H1 (cell line): ENCODE data around the gene NEURL1B. TPM values are rescaled to one million over a fixed set of nuclear protein-coding genes. Genes with fewer than 3 reads are reported as not detected.

Experiments
- CTCF ChIA-PET: fragments of 300-600 bp; sonication (Branson Sonifier 250); formaldehyde crosslinking; loops from one replicate; lab custom pipeline; 2021; ENCODE audit not compliant: partially characterized antibody; lab: Charles Lee
- POLR2A ChIA-PET: fragments of 300-600 bp; sonication (Branson Sonifier 250); formaldehyde crosslinking; loops from one replicate; lab custom pipeline; 2021; ENCODE audit warnings: inconsistent platforms; ENCODE audit not compliant: partially characterized antibody; lab: Charles Lee
- DNase-seq, 2 experiments: peaks; one replicate each; pipeline versions ENCODE4 v3.0.0 to v3.0.0-alpha.2; 2010 to 2022; ENCODE audit warnings: low spot score in 2 of 2, low read depth in 1 of 2, mixed read lengths in 1 of 2
- FAIRE-seq: peaks from 2 replicates; lab custom pipeline; 2011; peaks lifted over from hg19 to GRCh38; lab: Jason Lieb, UNC
- H2AFZ ChIP-seq: 2 replicates; pipeline ENCODE4 v1.8.1; 2012; ENCODE audit warnings: low read length, inconsistent platforms
- H2AK5ac ChIP-seq: 2 replicates; pipeline ENCODE4 v1.6.1; 2013; ENCODE audit warnings: low read depth, low read length
- H2BK120ac ChIP-seq: replicated peaks from 2 replicates; pipeline ENCODE3; 2013; ENCODE audit warnings: low read depth, low read length, inconsistent platforms
- H2BK12ac ChIP-seq: 2 replicates; pipeline ENCODE4 v1.6.1; 2013; ENCODE audit warnings: low read depth, low read length
- H2BK15ac ChIP-seq: 2 replicates; pipeline ENCODE4 v1.6.1; 2013; ENCODE audit warnings: low read length
- H2BK20ac ChIP-seq: 2 replicates; pipeline ENCODE4 v1.6.1; 2013; ENCODE audit warnings: low read length
- H2BK5ac ChIP-seq: 2 replicates; pipeline ENCODE4 v1.6.1; 2013; ENCODE audit warnings: low read depth, low read length
- H3K14ac ChIP-seq: 2 replicates; pipeline ENCODE4 v1.6.1; 2013; ENCODE audit warnings: inconsistent platforms; ENCODE audit not compliant: insufficient read length
- H3K18ac ChIP-seq: 2 replicates; pipeline ENCODE4 v1.6.1; 2013; ENCODE audit warnings: low read length; ENCODE audit errors: extremely low read depth
- H3K23ac ChIP-seq: 2 replicates; pipeline ENCODE4 v1.6.1; 2013; ENCODE audit warnings: inconsistent platforms; ENCODE audit not compliant: insufficient read length
- H3K23me2 ChIP-seq: 2 replicates; pipeline ENCODE4 v1.6.1; 2013; ENCODE audit warnings: low read depth, low read length
- H3K27ac ChIP-seq: 2 replicates; pipeline ENCODE4 v1.6.1; 2011; ENCODE audit warnings: low read depth, low read length, inconsistent platforms
- H3K27me3 ChIP-seq, 4 experiments: replicated peaks in 1 of 4; 1 replicate in 1 of 4; 2 replicates in 3 of 4; pipeline versions ENCODE4 v1.6.1 to v1.8.1; 2011 to 2013; ENCODE audit warnings: low read length in 3 of 4, mild to moderate bottlenecking in 3 of 4, inconsistent platforms in 2 of 4, mixed read lengths in 2 of 4, moderate library complexity in 1 of 4; ENCODE audit not compliant: control insufficient read depth in 3 of 4, insufficient read depth in 3 of 4; ENCODE audit errors: extremely low read depth in 1 of 4
- H3K36me3 ChIP-seq, 4 experiments: 2 replicates each; pipeline versions ENCODE4 v1.6.1 to v1.8.1; 2011 to 2013; ENCODE audit warnings: mild to moderate bottlenecking in 4 of 4, low read length in 3 of 4, moderate library complexity in 2 of 4, control low read depth in 1 of 4, inconsistent platforms in 1 of 4; ENCODE audit not compliant: insufficient read depth in 4 of 4, control insufficient read depth in 2 of 4
- H3K4ac ChIP-seq: replicated peaks from 2 replicates; pipeline ENCODE3; 2013; ENCODE audit warnings: low read length, low read depth, mixed read lengths, inconsistent platforms; ENCODE audit not compliant: insufficient read length
- H3K4me1 ChIP-seq, 4 experiments: replicated peaks in 1 of 4; 1 replicate in 1 of 4; 2 replicates in 3 of 4; pipeline versions ENCODE4 v1.6.1 to v1.8.1; 2011 to 2013; ENCODE audit warnings: low read length in 3 of 4, inconsistent platforms in 2 of 4, mixed read lengths in 1 of 4; ENCODE audit not compliant: insufficient read depth in 4 of 4, control insufficient read depth in 3 of 4
- H3K4me2 ChIP-seq, 2 experiments: 2 replicates each; pipeline versions ENCODE4 v1.6.1 to v1.8.1; 2011 to 2013; ENCODE audit warnings: low read depth in 2 of 2, low read length in 2 of 2, control low read depth in 1 of 2, inconsistent platforms in 1 of 2, mild to moderate bottlenecking in 1 of 2; ENCODE audit not compliant: insufficient read depth in 1 of 2
- H3K4me3 ChIP-seq, 4 experiments: fragments of 200-600, 300-600 bp in 1 of 4; sonication (generic), shearing (Covaris generic), sonication (Bioruptor Twin) in 1 of 4; 2 replicates each; pipeline versions ENCODE4 v1.5.1 to v1.8.1; 2011 to 2016; ENCODE audit warnings: low read length in 4 of 4, low read depth in 3 of 4, control low read depth in 2 of 4, inconsistent platforms in 2 of 4, mild to moderate bottlenecking in 2 of 4, mixed read lengths in 1 of 4, moderate library complexity in 1 of 4; ENCODE audit not compliant: insufficient read depth in 2 of 4; ENCODE audit errors: extremely low read depth in 1 of 4
- H3K56ac ChIP-seq: replicated peaks from 2 replicates; pipeline ENCODE3; 2013; ENCODE audit warnings: low read depth, mild to moderate bottlenecking, mixed read lengths, low read length, inconsistent platforms; ENCODE audit not compliant: insufficient read length
- H3K79me1 ChIP-seq: 2 replicates; pipeline ENCODE4 v1.6.1; 2013; ENCODE audit warnings: low read depth, low read length, control low read depth
- H3K79me2 ChIP-seq, 2 experiments: 2 replicates each; pipeline versions ENCODE4 v1.6.1 to v1.8.1; 2012 to 2013; ENCODE audit warnings: low read length in 2 of 2, mild to moderate bottlenecking in 2 of 2, inconsistent platforms in 1 of 2; ENCODE audit not compliant: insufficient read depth in 2 of 2, control insufficient read depth in 1 of 2
- H3K9ac ChIP-seq, 4 experiments: replicated peaks in 1 of 4; 1 replicate in 1 of 4; 2 replicates in 3 of 4; pipeline versions ENCODE4 v1.6.1 to v1.8.1; 2011 to 2013; ENCODE audit warnings: low read depth in 3 of 4, low read length in 3 of 4, control low read depth in 2 of 4, mild to moderate bottlenecking in 2 of 4, moderate library complexity in 2 of 4, inconsistent platforms in 1 of 4; ENCODE audit errors: extremely low read depth in 1 of 4
- H3K9me3 ChIP-seq, 2 experiments: 2 replicates each; pipeline versions ENCODE4 v1.6.1 to v1.8.1; 2012 to 2013; ENCODE audit warnings: mild to moderate bottlenecking in 2 of 2, moderate library complexity in 2 of 2, control low read depth in 1 of 2, inconsistent platforms in 1 of 2, low read depth in 1 of 2, low read length in 1 of 2, mixed read lengths in 1 of 2; ENCODE audit not compliant: insufficient read depth in 2 of 2
- H4K20me1 ChIP-seq, 2 experiments: replicated peaks in 1 of 2; 2 replicates each; pipeline versions ENCODE3 to v1.8.1; 2011 to 2013; ENCODE audit warnings: inconsistent platforms in 2 of 2, low read length in 2 of 2, mild to moderate bottlenecking in 1 of 2; ENCODE audit not compliant: insufficient read depth in 2 of 2, control insufficient read depth in 1 of 2
- H4K5ac ChIP-seq: 2 replicates; pipeline ENCODE4 v1.6.1; 2013; ENCODE audit warnings: low read length, low read depth, mixed read lengths, inconsistent platforms; ENCODE audit not compliant: insufficient read length
- H4K8ac ChIP-seq: 2 replicates; pipeline ENCODE4 v1.8.0; 2013; ENCODE audit warnings: mild to moderate bottlenecking, moderate library complexity, low read length, inconsistent platforms; ENCODE audit not compliant: insufficient read depth; ENCODE audit errors: extremely low read depth
- H4K91ac ChIP-seq: replicated peaks from 2 replicates; pipeline ENCODE3; 2013; ENCODE audit warnings: low read length, mixed read lengths, inconsistent platforms; ENCODE audit not compliant: insufficient read length
- MAFK ChIP-seq: IDR thresholded peaks from 2 replicates; pipeline ENCODE4 v1.6.1; 2012; ENCODE audit warnings: low read depth, mild to moderate bottlenecking, improper control_type of control experiment, low read length
- RXRA ChIP-seq: IDR thresholded peaks from 2 replicates; pipeline ENCODE4 v1.6.1; 2011; ENCODE audit warnings: low read depth, mild to moderate bottlenecking, low read length, moderate library complexity; ENCODE audit not compliant: insufficient read depth
- WGBS, 2 experiments: shearing (Covaris generic) in 1 of 2; methylation state at CpG; one replicate each; pipeline versions ENCODE4 v1.1.6 to v1.1.7; 2013 to 2015; ENCODE audit warnings: low lambda C conversion rate in 2 of 2, mixed read lengths in 2 of 2, inconsistent platforms in 1 of 2, low coverage in 1 of 2, missing lambda C conversion rate in 1 of 2; ENCODE audit not compliant: insufficient replicate concordance in 2 of 2, insufficient coverage in 1 of 2, insufficient read length in 1 of 2; ENCODE audit errors: extremely low coverage in 1 of 2, missing lambda C conversion rate in 1 of 2; 5-methylcytosine and 5-hydroxymethylcytosine counted together
- polyA plus RNA-seq, 7 experiments: library from polyadenylated mRNA; depleted of rRNA in 3 of 7; stranded (reverse) in 5 of 7; unstranded in 2 of 7; fragments of >200 nt in 5 of 7; fragments of 200-250 nt in 2 of 7; gene quantifications; 1 replicate in 5 of 7; 2 replicates in 1 of 7; 4 replicates in 1 of 7; pipeline versions ENCODE4 v1.2.1 to v1.2.3, GENCODE V29; 2011 to 2013; ENCODE audit warnings: missing spikeins in 2 of 7, mixed read lengths in 2 of 7
- total RNA-seq: library from RNA; stranded (reverse); fragmentation: NEBNext Ultra II Directional; extraction: Animal tissue kit (Norgen Biotek cat#: 25700); gene quantifications from 2 replicates; pipeline ENCODE4 v1.2.1, GENCODE V29; 2021
- TF ChIP-seq, protein P1 (sequence below), 3 experiments: IDR thresholded peaks; 1 replicate in 2 of 3; 2 replicates in 1 of 3; pipeline versions ENCODE4 v1.5.1 to v1.6.1; 2011; ENCODE audit warnings: low read length in 3 of 3, mild to moderate bottlenecking in 3 of 3, inconsistent platforms in 2 of 3, low read depth in 1 of 3, moderate library complexity in 1 of 3; ENCODE audit not compliant: insufficient read depth in 1 of 3; ENCODE audit errors: control extremely low read depth in 1 of 3

Gene NEURL1B
- total and polyA plus RNA-seq, 2 of the 8 experiments (the other 6 are each of a cell fraction or from before 2014, with no cell fraction given), result 3.3 to 6.1 TPM

DNA sequence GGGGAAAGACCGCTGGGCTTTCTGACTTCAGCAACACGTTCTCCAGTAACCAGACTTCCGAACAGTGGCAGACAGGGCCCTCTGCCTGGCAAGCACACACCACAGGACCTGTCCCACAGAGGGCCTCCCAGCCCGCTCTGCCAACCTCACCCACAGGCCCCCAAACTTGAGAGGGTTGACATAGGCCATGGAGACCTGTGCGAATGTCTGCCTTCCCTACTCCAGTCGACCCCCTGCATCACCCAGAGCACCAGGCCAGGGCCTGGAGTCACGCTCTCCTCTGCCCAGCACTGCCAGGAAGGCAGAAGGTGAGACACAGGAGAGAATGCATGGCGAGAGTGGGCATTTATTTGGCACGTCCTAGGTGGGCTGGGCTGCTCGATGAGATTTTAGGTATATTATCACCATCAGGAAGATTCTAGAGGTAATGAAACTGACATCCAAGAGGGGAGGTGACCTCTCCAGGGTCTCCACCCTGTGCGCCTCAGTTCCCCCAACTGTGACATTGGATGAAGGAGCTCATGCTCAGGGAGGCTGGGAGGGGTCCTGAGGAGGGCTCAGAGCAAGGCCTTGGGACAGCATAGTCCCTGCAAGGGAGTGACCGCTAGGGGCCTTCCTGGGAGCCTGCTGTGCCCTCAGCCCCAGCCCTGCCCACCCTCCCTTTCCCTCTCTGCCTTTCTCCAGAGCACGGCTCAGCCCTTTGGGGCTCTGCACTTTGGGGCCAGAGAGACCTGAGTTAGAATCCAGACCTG lies 75.0 kb downstream of the NEURL1B start:
- no peak overlapping the region for H4K8ac ChIP-seq
- no peak overlapping the region for H3K23ac ChIP-seq
- peaks cover 2 to 8% of the 10 kb centered on the region in 2 experiments for H4K20me1 ChIP-seq
- no peak overlapping the region for H3K9ac ChIP-seq
- no peak for DNase-seq
- H2BK12ac ChIP-seq, result peak overlapping the region; percentile 76; the same call in 1 of the 2 replicates
- H3K9me3 ChIP-seq, result no peaks in the 10 kb centered on the region
- no peaks in the 10 kb centered on the region for H3K36me3 ChIP-seq
- H3K79me1 ChIP-seq, result no peaks in the 10 kb centered on the region
- no peak overlapping the region for H2BK120ac ChIP-seq
- H3K18ac ChIP-seq, result no peak overlapping the region
- H2BK15ac ChIP-seq, result no peak overlapping the region
- no peak overlapping the region for H3K27ac ChIP-seq
- H3K4me3 ChIP-seq, result no peak overlapping the region
- H3K79me2 ChIP-seq, result no peaks in the 10 kb centered on the region
- no peak overlapping the region for H2AK5ac ChIP-seq
- H4K91ac ChIP-seq, result no peak overlapping the region
- no peak overlapping the region for H2BK5ac ChIP-seq
- no peak overlapping the region for H2AFZ ChIP-seq
- H3K27me3 ChIP-seq, result peaks cover 0 to 14% (median 8%) of the 10 kb centered on the region in 4 experiments; a peak in 4 of 7 replicates
- 0 out of 4 replicates have a peak overlapping the region, but pooled peaks of 1 of the 2 experiments have one; percentile 55 for H3K4me2 ChIP-seq
- H3K23me2 ChIP-seq, result peaks cover 8% of the 10 kb centered on the region; the same call in 1 of the 2 replicates
- no peak overlapping the region for H3K56ac ChIP-seq
- H3K4me1 ChIP-seq, result peaks cover 0 to 3% (median 2%) of the 10 kb centered on the region in 4 experiments; a peak in 2 of 7 replicates
- no peak overlapping the region for H4K5ac ChIP-seq
- no peak overlapping the region for H3K14ac ChIP-seq
- CTCF ChIA-PET, result interaction anchor here (0.6 to 2.0 kb wide), 51 partner anchors 8 to 614 kb away, joined by 3 to 29 read pairs (median 4); partner anchors contain the start of gene DUSP1
- POLR2A ChIA-PET, result interaction anchor here (1.0 to 2.0 kb wide), 2 partner anchors 54 to 216 kb away, joined by 4 to 16 read pairs; partner anchors contain the start of gene DUSP1
- no peak overlapping the region for H3K4ac ChIP-seq
- 77% methylated on average over 12 of the region's 13 CpGs; no CpG with 5 or more reads in 1 of the 2 experiments for WGBS, 2 experiments
- no peak for FAIRE-seq
- no peak overlapping the region for H2BK20ac ChIP-seq
- TF ChIP-seq, protein P1, sequence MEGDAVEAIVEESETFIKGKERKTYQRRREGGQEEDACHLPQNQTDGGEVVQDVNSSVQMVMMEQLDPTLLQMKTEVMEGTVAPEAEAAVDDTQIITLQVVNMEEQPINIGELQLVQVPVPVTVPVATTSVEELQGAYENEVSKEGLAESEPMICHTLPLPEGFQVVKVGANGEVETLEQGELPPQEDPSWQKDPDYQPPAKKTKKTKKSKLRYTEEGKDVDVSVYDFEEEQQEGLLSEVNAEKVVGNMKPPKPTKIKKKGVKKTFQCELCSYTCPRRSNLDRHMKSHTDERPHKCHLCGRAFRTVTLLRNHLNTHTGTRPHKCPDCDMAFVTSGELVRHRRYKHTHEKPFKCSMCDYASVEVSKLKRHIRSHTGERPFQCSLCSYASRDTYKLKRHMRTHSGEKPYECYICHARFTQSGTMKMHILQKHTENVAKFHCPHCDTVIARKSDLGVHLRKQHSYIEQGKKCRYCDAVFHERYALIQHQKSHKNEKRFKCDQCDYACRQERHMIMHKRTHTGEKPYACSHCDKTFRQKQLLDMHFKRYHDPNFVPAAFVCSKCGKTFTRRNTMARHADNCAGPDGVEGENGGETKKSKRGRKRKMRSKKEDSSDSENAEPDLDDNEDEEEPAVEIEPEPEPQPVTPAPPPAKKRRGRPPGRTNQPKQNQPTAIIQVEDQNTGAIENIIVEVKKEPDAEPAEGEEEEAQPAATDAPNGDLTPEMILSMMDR (IDR thresholded peaks at IDR 0.05; ENCODE audit: control extremely low read depth in 1 of 3, insufficient read depth in 1 of 3, low read depth in 1 of 3, low read length in 3 of 3), result peak in 2 of 3 experiments; percentile 16 to 40; a peak in 2 of 4 replicates
- TF ChIP-seq RXRA (no peak), MAFK (no peak)
